B cell (primary cell): ENCODE measurements around the gene DPAGT1. TPM values are rescaled to one million over a fixed set of nuclear protein-coding genes. Genes with fewer than 3 reads are reported as not detected.
A peak's percentile ranks its signal among the peaks of the same experiment; 100 is the strongest.

Source experiments
- ATAC-seq: fragments of 200-7000 bp; cut with Tn5 transposase; one replicate; pipeline ENCODE4 v1.10.0; 2021; ENCODE audit warnings: low read depth, mild to moderate bottlenecking, moderate number of reproducible peaks, moderate library complexity
- CTCF ChIA-PET: fragments of 350-600 bp; sonication (Branson Sonifier 250); formaldehyde crosslinking; loops from one replicate; lab custom pipeline; 2021; ENCODE audit warnings: antibody characterized with exemption, inconsistent platforms; lab: Charles Lee
- POLR2A ChIA-PET: fragments of 350-600 bp; sonication (Branson Sonifier 250); formaldehyde crosslinking; loops from one replicate; lab custom pipeline; 2021; ENCODE audit warnings: antibody characterized with exemption; lab: Charles Lee
- DNase-seq: peaks from one replicate; pipeline ENCODE4 v3.0.0; 2013
- H2AFZ ChIP-seq: 2 replicates; pipeline ENCODE4 v1.6.1; 2012; ENCODE audit warnings: mild to moderate bottlenecking, low read depth, low read length; ENCODE audit not compliant: insufficient read depth, poor library complexity, severe bottlenecking
- H3K27ac ChIP-seq, 2 donors: 1 replicate in 1 of 2; 2 replicates in 1 of 2; pipeline ENCODE4 v1.5.1; 2012 to 2013; ENCODE audit warnings: low read length in 2 of 2, mild to moderate bottlenecking in 2 of 2, moderate library complexity in 1 of 2
- H3K27me3 ChIP-seq, 4 experiments: fragments of 200-600 bp in 1 of 4; sonication (generic) in 1 of 4; replicated peaks in 1 of 4; 1 replicate in 2 of 4; 2 replicates in 2 of 4; pipeline versions ENCODE4 v1.6.1 to v1.7.0; 2013 to 2016; ENCODE audit warnings: low read length in 3 of 4, mild to moderate bottlenecking in 2 of 4, mixed read lengths in 1 of 4, moderate library complexity in 1 of 4; ENCODE audit not compliant: insufficient read depth in 4 of 4, control insufficient read depth in 3 of 4; ENCODE audit errors: control extremely low read depth in 1 of 4
- H3K36me3 ChIP-seq, 2 experiments: replicated peaks in 1 of 2; 1 replicate in 1 of 2; 2 replicates in 1 of 2; pipeline versions ENCODE4 v1.6.1 to v1.7.1; 2013; ENCODE audit warnings: low read length in 1 of 2; ENCODE audit not compliant: insufficient read depth in 2 of 2, control insufficient read depth in 1 of 2; ENCODE audit errors: control extremely low read depth in 1 of 2, extremely low read depth in 1 of 2
- H3K4me1 ChIP-seq, 2 donors: fragments of 200-600 bp in 1 of 2; sonication (generic) in 1 of 2; 1 replicate in 1 of 2; 2 replicates in 1 of 2; pipeline versions ENCODE4 v1.5.1 to v1.6.1; 2013 to 2017; ENCODE audit warnings: low read length in 2 of 2; ENCODE audit not compliant: control insufficient read depth in 2 of 2, insufficient read depth in 2 of 2
- H3K4me2 ChIP-seq: replicated peaks from 2 replicates; pipeline ENCODE3; 2012; ENCODE audit warnings: mild to moderate bottlenecking, low read depth, low read length; ENCODE audit not compliant: poor library complexity, severe bottlenecking
- H3K4me3 ChIP-seq, 5 experiments: fragments of 200-600 bp in 1 of 5; sonication (generic) in 1 of 5; 1 replicate in 3 of 5; 2 replicates in 2 of 5; pipeline versions ENCODE4 v1.5.1 to v1.7.0; 2011 to 2016; ENCODE audit warnings: low read length in 4 of 5, mild to moderate bottlenecking in 4 of 5, low read depth in 2 of 5, control low read depth in 1 of 5, moderate library complexity in 1 of 5; ENCODE audit not compliant: insufficient read depth in 1 of 5; ENCODE audit errors: control extremely low read depth in 1 of 5, extremely low read depth in 1 of 5
- H3K79me2 ChIP-seq: fragments of 200-600 bp; sonication (generic); one replicate; pipeline ENCODE4 v1.6.0; 2016; ENCODE audit warnings: low read length; ENCODE audit not compliant: control insufficient read depth, insufficient read depth
- H3K9ac ChIP-seq: fragments of 200-600 bp; sonication (generic); 2 replicates; pipeline ENCODE4 v1.6.1; 2017; ENCODE audit warnings: mild to moderate bottlenecking, low read length, moderate library complexity
- H3K9me3 ChIP-seq, 3 donors: one replicate each; pipeline versions ENCODE4 v1.6.1 to v1.7.1; 2013; ENCODE audit warnings: low read length in 2 of 3; ENCODE audit not compliant: control insufficient read depth in 2 of 3, insufficient read depth in 1 of 3; ENCODE audit errors: control extremely low read depth in 1 of 3
- H4K20me1 ChIP-seq: 2 replicates; pipeline ENCODE4 v1.6.0; 2012; ENCODE audit warnings: mild to moderate bottlenecking, low read length; ENCODE audit not compliant: insufficient read depth, control insufficient read depth, poor library complexity, severe bottlenecking
- H3K27ac Mint-ChIP-seq: one replicate; pipeline ENCODE4 v1.8.0; 2021; ENCODE audit warnings: mixed read lengths
- H3K27me3 Mint-ChIP-seq: one replicate; pipeline ENCODE4 v1.8.0; 2021; ENCODE audit warnings: mixed read lengths
- H3K4me1 Mint-ChIP-seq: one replicate; pipeline ENCODE4 v1.8.0; 2021; ENCODE audit warnings: mixed read lengths
- H3K4me3 Mint-ChIP-seq: one replicate; pipeline ENCODE4 v1.8.0; 2021; ENCODE audit warnings: mixed read lengths
- H3K9me3 Mint-ChIP-seq: one replicate; pipeline ENCODE4 v1.8.0; 2022; ENCODE audit warnings: mixed read lengths; ENCODE audit not compliant: insufficient read depth
- CTCF ChIP-seq: fragments of 200-600 bp; IDR thresholded peaks from one replicate; pipeline ENCODE4 v1.8.0; 2022; ENCODE audit warnings: antibody characterized with exemption, mild to moderate bottlenecking
- EZH2 ChIP-seq: IDR thresholded peaks from 2 replicates; pipeline ENCODE4 v1.6.1; 2012; ENCODE audit warnings: borderline replicate concordance, low read depth, mild to moderate bottlenecking, moderate library complexity, low read length; ENCODE audit not compliant: insufficient read depth, poor library complexity, severe bottlenecking
- WGBS: methylation state at CpG from one replicate; pipeline ENCODE4 v1.1.5; 2013; ENCODE audit warnings: missing lambda C conversion rate; ENCODE audit not compliant: insufficient coverage; 5-methylcytosine and 5-hydroxymethylcytosine counted together
- intact Hi-C: fragments of 100-400 bp; cut with micrococcal nuclease; formaldehyde crosslinking; loops from one replicate; pipeline ENCODE4 v1.10.0; 2022
- polyA plus RNA-seq: library from polyadenylated mRNA; depleted of rRNA; stranded (reverse); fragments of >200 nt; gene quantifications from 2 replicates; pipeline ENCODE4 v1.2.3, GENCODE V29; 2012
- total RNA-seq, 2 donors: library from RNA; stranded (reverse); fragments of 120-200 nt in 1 of 2; gene quantifications; 1 replicate in 1 of 2; 2 replicates in 1 of 2; pipeline versions ENCODE4 v1.2.3 to v1.2.4, GENCODE V29; 2013 to 2022

DPAGT1 gene
- total and polyA plus RNA-seq, 2 donors (not counting 1 experiment from before 2014, with no cell fraction given), result 38.3 to 64.3 TPM

GRCh38 chr11:119085437-119085847, 16.2 kb downstream of the DPAGT1 start:
- Histone ChIP-seq H2AFZ (peak overlapping the region; percentile 99), H4K20me1 (no peaks in the 10 kb centered on the region), H3K4me3 (peak overlapping the region; percentile 74 to 90 (median 81)), H3K4me2 (peak overlapping the region; percentile 92), H3K9ac (peak overlapping the region; percentile 82), H3K36me3 (peaks cover 0 to 25% of the 10 kb centered on the region in 2 experiments), H3K27ac (peak overlapping the region; percentile 45 to 79), H3K4me1 (peaks cover 12 to 21% of the 10 kb centered on the region in 2 donors), H3K79me2 (peaks cover 20% of the 10 kb centered on the region), H3K9me3 (no peaks in the 10 kb centered on the region), H3K27me3 (no peaks in the 10 kb centered on the region)
- 1% methylated on average over 11 of the region's 13 CpGs for WGBS
- CTCF ChIA-PET, result interaction anchor here (0.8 to 2.8 kb wide), 6 partner anchors 9 to 55 kb away, joined by 3 to 13 read pairs (median 5); partner anchors contain the start of genes DPAGT1, HYOU1 and VPS11
- Mint-ChIP-seq H3K9me3 (no peaks in the 10 kb centered on the region), H3K4me1 (peaks cover 24% of the 10 kb centered on the region), H3K4me3 (peak overlapping the region; percentile 98), H3K27ac (peak overlapping the region; percentile 95), H3K27me3 (no peaks in the 10 kb centered on the region)
- DNase-seq, result no peak
- TF ChIP-seq EZH2, result no peak
- TF ChIP-seq CTCF, result no peak
- ATAC-seq, result no peak
- intact Hi-C loops, result loop anchor here (1.0 kb wide), 3 partner anchors 10 to 22 kb away; partner anchors contain the start of genes C2CD2L and DPAGT1
- POLR2A ChIA-PET, result interaction anchor here (0.6 to 1.8 kb wide), 9 partner anchors 9 to 172 kb away, joined by 3 to 16 read pairs (median 5); partner anchors contain the start of genes C2CD2L, DPAGT1 and VPS11
